ENCODE measurements around the gene COX17. TPM values are rescaled to one million over a fixed set of nuclear protein-coding genes. Genes with fewer than 3 reads are reported as not detected.
A peak's percentile ranks its signal among the peaks of the same experiment; 100 is the strongest.

Gene COX17
- polyA plus RNA-seq, 1 donor (not counting 4 experiments of a cell fraction or from before 2014, with no cell fraction given): 40.6 TPM

GRCh38 chr3:119697394-119697793 is 20.2 kb upstream of the COX17 start:
- no peak overlapping the region for H2AFZ ChIP-seq (ENCODE audit: control insufficient read depth, low read length)
- no peak overlapping the region for H3K27ac ChIP-seq (ENCODE audit: control insufficient read depth, insufficient read depth, low read length)
- FAIRE-seq (no peak), DNase-seq (ENCODE audit: low read depth, low spot score) (no peak)
- peaks cover 5% of the 10 kb centered on the region for H3K4me1 ChIP-seq (ENCODE audit: control insufficient read depth, extremely low read depth, insufficient read depth, low read length)
- no peaks in the 10 kb centered on the region for H4K20me1 ChIP-seq (ENCODE audit: control insufficient read depth, extremely low read depth, insufficient read depth, low read length)
- H3K9me3 ChIP-seq (ENCODE audit: control insufficient read depth, low read depth, low read length): no peaks in the 10 kb centered on the region
- H3K9ac ChIP-seq (ENCODE audit: control insufficient read depth, extremely low read depth, insufficient read depth, low read length): no peak overlapping the region
- H3K79me2 ChIP-seq (ENCODE audit: control insufficient read depth, insufficient read depth, low read length): no peaks in the 10 kb centered on the region
- no peaks in the 10 kb centered on the region for H3K9me1 ChIP-seq (ENCODE audit: control insufficient read depth, extremely low read depth, insufficient read depth, low read length)
- TF ChIP-seq EZH2 (IDR thresholded peaks at IDR 0.05; ENCODE audit: low read length) (no peak), CTCF (optimal IDR thresholded peaks at IDR 0.05 in 1 of 3, IDR thresholded peaks at IDR 0.05 in 1 of 3, conservative IDR thresholded peaks at IDR 0.05 in 1 of 3; ENCODE audit: extremely low read depth in 1 of 3, insufficient read depth in 2 of 3, low read length in 3 of 3) (no peak)
- dilution Hi-C loops (cut with MboI; ENCODE audit: extremely low pct_ligation_motif_present, low sequenced_read_pairs): no loop called here
- H3K4me2 ChIP-seq (ENCODE audit: control insufficient read depth, extremely low read depth, insufficient read depth, low read depth, low read length): no peak overlapping the region
- H3K27me3 ChIP-seq (ENCODE audit: control insufficient read depth, extremely low read depth, insufficient read depth, low read length): no peaks in the 10 kb centered on the region
- H3K4me3 ChIP-seq (ENCODE audit: control insufficient read depth in 2 of 3, extremely low read depth in 1 of 3, insufficient read depth in 2 of 3, low read depth in 1 of 3, low read length in 3 of 3): no peak overlapping the region
- H3K36me3 ChIP-seq (ENCODE audit: control insufficient read depth in 2 of 2, extremely low read depth in 1 of 2, insufficient read depth in 2 of 2, low read length in 2 of 2): no peaks in the 10 kb centered on the region

- TF ChIP-seq CTCF (optimal IDR thresholded peaks at IDR 0.05 in 1 of 3, IDR thresholded peaks at IDR 0.05 in 1 of 3, conservative IDR thresholded peaks at IDR 0.05 in 1 of 3; ENCODE audit: extremely low read depth in 1 of 3, insufficient read depth in 2 of 3, low read length in 3 of 3) (no peak), EZH2 (IDR thresholded peaks at IDR 0.05; ENCODE audit: low read length) (no peak)
- H3K9ac ChIP-seq (ENCODE audit: control insufficient read depth, extremely low read depth, insufficient read depth, low read length): no peak overlapping the region
- H3K9me3 ChIP-seq (ENCODE audit: control insufficient read depth, low read depth, low read length): no peaks in the 10 kb centered on the region
- H3K9me1 ChIP-seq (ENCODE audit: control insufficient read depth, extremely low read depth, insufficient read depth, low read length): no peaks in the 10 kb centered on the region
- H4K20me1 ChIP-seq (ENCODE audit: control insufficient read depth, extremely low read depth, insufficient read depth, low read length): no peaks in the 10 kb centered on the region
- H3K27ac ChIP-seq (ENCODE audit: control insufficient read depth, insufficient read depth, low read length): no peak overlapping the region
- H2AFZ ChIP-seq (ENCODE audit: control insufficient read depth, low read length): peak overlapping the region; percentile 9
- no peak overlapping the region for H3K4me2 ChIP-seq (ENCODE audit: control insufficient read depth, extremely low read depth, insufficient read depth, low read depth, low read length)
- H3K4me1 ChIP-seq (ENCODE audit: control insufficient read depth, extremely low read depth, insufficient read depth, low read length): peaks cover 2% of the 10 kb centered on the region
- no peak for FAIRE-seq
- dilution Hi-C loops (cut with MboI; ENCODE audit: extremely low pct_ligation_motif_present, low sequenced_read_pairs): no loop called here
- H3K79me2 ChIP-seq (ENCODE audit: control insufficient read depth, insufficient read depth, low read length): no peaks in the 10 kb centered on the region
- no peaks in the 10 kb centered on the region for H3K27me3 ChIP-seq (ENCODE audit: control insufficient read depth, extremely low read depth, insufficient read depth, low read length)
- no peak for DNase-seq (ENCODE audit: low read depth, low spot score)
- no peaks in the 10 kb centered on the region for H3K36me3 ChIP-seq (ENCODE audit: control insufficient read depth in 2 of 2, extremely low read depth in 1 of 2, insufficient read depth in 2 of 2, low read length in 2 of 2)
- H3K4me3 ChIP-seq (ENCODE audit: control insufficient read depth in 2 of 3, extremely low read depth in 1 of 3, insufficient read depth in 2 of 3, low read depth in 1 of 3, low read length in 3 of 3): no peak overlapping the region
These were observed 18.3 kb upstream of the COX17 start for GRCh38 chr3:119695480-119695879.

Data from keratinocyte (primary cell).